T1000 (cell line): ENCODE measurements around the gene PPRC1.
"Not testable (repeated sequence)": the region's sequence is repeated elsewhere in the genome, so short reads cannot be mapped to it uniquely, and the experiment has no call there.

Experiments used
- DNase-seq: peaks from one replicate; lab custom pipeline; 2025; ENCODE audit warnings: mixed read lengths; lab: John Stamatoyannopoulos, UW

The PPRC1 gene

GRCh38 chr10:102150970-102151773 is 18.3 kb downstream of the PPRC1 start:
- no peak for DNase-seq

GRCh38 chr10:102151774-102152544 is 19.1 kb downstream of the PPRC1 start, which contains the start of gene NOLC1:
TSS of gene NOLC1 (plus strand) at chr10:102152389. CDS start at chr10:102152411, 22 bp downstream.
- DNase-seq: peak; percentile 98

GRCh38 chr10:102152545-102152890 is 19.7 kb downstream of the PPRC1 start:
- no peak for DNase-seq

GRCh38 chr10:102153093-102153620 is 20.3 kb downstream of the PPRC1 start:
- no peak for DNase-seq

- no peak for DNase-seq
Measured at GRCh38 chr10:102154466-102155116, 21.8 kb downstream of the PPRC1 start.

- DNase-seq: no peak
Measured at GRCh38 chr10:102157224-102157623, 24.4 kb downstream of the PPRC1 start.

GRCh38 chr10:102159051-102159597 is 26.3 kb downstream of the PPRC1 start:
- no peak for DNase-seq

GRCh38 chr10:102159831-102160230 is 27.0 kb downstream of the PPRC1 start:
- DNase-seq: no peak

GRCh38 chr10:102163342-102163989 is 30.6 kb downstream of the PPRC1 start:
- no peak for DNase-seq

GRCh38 chr10:102167861-102168260 is 35.0 kb downstream of the PPRC1 start:
- no peak for DNase-seq

GRCh38 chr10:102170602-102171001 is 37.8 kb downstream of the PPRC1 start:
- no peak for DNase-seq

GRCh38 chr10:102172288-102172687 is 39.4 kb downstream of the PPRC1 start:
- no peak for DNase-seq

- no peak for DNase-seq
Measured at GRCh38 chr10:102175415-102175814, 42.6 kb downstream of the PPRC1 start.

GRCh38 chr10:102184606-102185005 is 51.8 kb downstream of the PPRC1 start:
- DNase-seq: no peak

GRCh38 chr10:102185272-102185671 is 52.4 kb downstream of the PPRC1 start:
- no peak for DNase-seq

GRCh38 chr10:102185811-102186527 is 53.1 kb downstream of the PPRC1 start:
- DNase-seq: no peak

- DNase-seq: no peak
Measured at GRCh38 chr10:102188298-102188940, 55.6 kb downstream of the PPRC1 start.

GRCh38 chr10:102188941-102189898 is 56.4 kb downstream of the PPRC1 start:
- DNase-seq: not testable (repeated sequence)

GRCh38 chr10:102191956-102192355 is 59.1 kb downstream of the PPRC1 start:
- no peak for DNase-seq
